GM18511 (cell line): ENCODE data around the gene MOV10.
"Not testable (repeated sequence)": the region's sequence is repeated elsewhere in the genome, so short reads cannot be mapped to it uniquely, and the experiment has no call there.

ENCODE experiments used
- ATAC-seq: cut with Tn5 transposase; IDR thresholded peaks from one replicate; pipeline ENCODE4 v1.9.1; 2021; ENCODE audit warnings: mild to moderate bottlenecking, moderate library complexity; ENCODE audit not compliant: unreplicated experiment

The MOV10 gene

DNA sequence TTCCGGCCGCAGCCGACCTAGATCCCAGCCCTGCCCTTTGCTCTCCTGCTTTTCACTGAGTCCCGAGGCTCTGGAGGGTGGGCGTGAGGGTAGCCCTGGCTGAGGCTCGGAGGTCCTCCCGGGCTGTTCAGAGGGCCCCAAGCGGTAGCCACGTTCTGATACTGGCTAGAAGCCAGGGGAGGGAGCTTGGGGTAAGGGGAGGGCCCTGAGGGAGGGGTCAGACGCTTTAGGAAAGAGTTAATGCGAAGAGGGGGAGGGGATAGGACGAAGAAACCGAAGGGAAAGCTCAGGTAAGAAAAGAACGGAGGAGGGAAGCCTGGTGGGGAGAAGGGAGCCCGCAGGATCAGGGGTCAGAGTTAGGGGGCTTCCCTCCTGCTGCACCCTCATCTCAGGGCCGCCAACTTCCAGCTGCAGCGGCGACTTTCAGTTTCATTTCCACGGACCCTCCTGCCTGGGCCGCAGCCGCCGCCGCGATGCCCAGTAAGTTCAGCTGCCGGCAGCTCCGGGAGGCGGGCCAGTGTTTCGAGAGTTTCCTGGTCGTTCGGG is at the start of gene MOV10:
MOV10 (plus strand) TSS at position 220 of the 546 bp plus-strand sequence; CDS start at position 474, 254 bp downstream.
- ATAC-seq = peak; percentile 82

- ATAC-seq = no peak
Observed at GRCh38 chr1:112625696-112626095, 48.8 kb upstream of the MOV10 start.

DNA sequence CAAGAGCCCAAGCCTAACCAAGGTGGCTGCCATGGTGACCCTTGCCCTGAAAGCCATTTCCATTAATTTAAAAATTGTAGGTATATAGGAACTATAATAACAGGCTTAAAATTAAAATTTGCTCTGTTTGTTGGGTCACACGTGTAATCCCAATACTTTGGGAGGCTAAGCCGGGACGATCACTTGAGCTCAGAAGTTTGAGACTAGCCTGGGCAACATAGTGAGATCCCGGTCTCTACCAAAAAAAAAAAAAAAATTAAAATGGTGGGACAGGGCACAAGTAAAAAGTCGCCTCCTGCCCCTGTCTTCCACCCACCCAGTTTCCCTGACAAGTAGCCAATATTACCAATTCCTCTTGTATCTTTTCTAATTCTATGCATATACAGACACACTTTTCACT is 48.3 kb upstream of the MOV10 start:
- ATAC-seq = no peak

GRCh38 chr1:112626887-112627286 is 47.6 kb upstream of the MOV10 start:
- ATAC-seq = no peak

DNA sequence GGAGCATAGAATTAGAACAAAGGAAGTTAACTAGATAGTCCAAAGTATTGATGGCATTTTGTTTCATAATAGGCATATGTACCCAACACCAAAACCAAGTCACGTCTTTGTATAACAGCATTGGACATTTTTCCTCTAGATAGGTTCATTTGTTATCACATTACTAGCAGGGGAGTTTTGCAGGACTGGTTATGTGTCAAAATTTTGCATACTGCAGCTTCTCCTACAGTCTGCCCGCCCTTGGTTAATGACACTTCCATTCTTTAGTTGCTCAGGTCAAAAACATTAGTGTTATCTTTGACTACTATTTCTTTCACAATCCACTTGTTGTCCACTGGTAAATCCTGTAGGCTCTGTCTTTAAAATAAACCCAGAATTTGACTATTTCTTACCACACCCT is 45.9 kb upstream of the MOV10 start:
- no peak for ATAC-seq

DNA sequence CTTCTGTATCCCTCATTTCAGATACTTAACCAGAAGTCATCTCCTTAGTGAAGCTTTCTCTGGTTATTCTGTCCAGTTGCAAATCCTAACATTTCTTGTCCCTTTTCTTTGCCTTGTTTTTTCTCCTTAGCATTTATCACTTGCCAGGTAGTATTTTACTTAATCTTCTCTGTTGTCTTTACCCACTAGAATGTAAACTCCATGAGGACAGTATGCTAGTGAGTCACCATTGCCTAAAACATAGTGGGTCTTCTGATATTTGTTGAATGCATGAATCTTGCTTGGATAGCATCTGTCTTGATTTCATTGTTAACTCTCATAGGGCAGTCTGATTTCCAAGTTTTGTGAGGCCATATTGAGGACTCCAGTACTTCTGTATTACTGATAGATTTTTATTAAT is 45.2 kb upstream of the MOV10 start:
- ATAC-seq = no peak

DNA sequence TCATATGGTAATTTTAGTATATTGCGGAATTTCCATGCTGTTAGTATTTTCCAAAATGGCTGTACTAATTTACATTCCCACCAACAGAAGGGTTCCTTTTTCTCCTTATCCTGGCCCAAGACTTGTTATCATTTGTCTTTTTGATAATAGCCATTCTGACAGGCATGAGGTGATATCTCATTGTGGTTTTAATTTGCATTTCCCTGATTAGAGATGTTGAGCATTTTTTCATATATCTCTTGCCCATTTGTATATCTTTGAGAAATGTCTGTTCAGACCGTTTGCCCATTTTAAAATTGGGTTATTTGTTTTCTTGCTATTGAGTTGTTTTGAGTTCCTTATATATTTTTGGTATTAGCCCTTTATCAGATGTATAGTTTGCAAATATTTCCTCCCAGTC is 40.8 kb upstream of the MOV10 start:
- no peak for ATAC-seq

DNA sequence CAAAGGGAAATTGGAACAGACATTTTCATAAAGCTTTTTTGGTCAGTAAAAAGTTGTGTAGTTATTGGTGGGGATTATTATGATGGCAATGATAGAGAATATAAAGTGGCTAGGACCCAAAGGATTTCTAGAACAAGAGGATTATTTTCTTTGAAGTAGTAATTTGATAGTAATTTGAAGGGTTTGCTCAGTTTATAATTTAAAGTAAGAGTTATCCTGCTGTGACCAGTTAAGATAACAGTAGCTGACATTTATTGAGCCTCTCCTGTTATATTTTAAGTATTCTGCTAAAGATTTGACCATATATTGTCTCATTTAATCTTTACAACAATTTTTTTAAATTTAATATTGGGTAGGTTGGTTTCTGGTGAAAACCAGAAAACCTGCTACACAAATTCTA is 40.1 kb upstream of the MOV10 start:
- no peak for ATAC-seq

- no peak for ATAC-seq
Observed at GRCh38 chr1:112636056-112636455, 38.4 kb upstream of the MOV10 start.

- ATAC-seq = peak; percentile 65
Observed at GRCh38 chr1:112636597-112637253, 37.7 kb upstream of the MOV10 start.

DNA sequence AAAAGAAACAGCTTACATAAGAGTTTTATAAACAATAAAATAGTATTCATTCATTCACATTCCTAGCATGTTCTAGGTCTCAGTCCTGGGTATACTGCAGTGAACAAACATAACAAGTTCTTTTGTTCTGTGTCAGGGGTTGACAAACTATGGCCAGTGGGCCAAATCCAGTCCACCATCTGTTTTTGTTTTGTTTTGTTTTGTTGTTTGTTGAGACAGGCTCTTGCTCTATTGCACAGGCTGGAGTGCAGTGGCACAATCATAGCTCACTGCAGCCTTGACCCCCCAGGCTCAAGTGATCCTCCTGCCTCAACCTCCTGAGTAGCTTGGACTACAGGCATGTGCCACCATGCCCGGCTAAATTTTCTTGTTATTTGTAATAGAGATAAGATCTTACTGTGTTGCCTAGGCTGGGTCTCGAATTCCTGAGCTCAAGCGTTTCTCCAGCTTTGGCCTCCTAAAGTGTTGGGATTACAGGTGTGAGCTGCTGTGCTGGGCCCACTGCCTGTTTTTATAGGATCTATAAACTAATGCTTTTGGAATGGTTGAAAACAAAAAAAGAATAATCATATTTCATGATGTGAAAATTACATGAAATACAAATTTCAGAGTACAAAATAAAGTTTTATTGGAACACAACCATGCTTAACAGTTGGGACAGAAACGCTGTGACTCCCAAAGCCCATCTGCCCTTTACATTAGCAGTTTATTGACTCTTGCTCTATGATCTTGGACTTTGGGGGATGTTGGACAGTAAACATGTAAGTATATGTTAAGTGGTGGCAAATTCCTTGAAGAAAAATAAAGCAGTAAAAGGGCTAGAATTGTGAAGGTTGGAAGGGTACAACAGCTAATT is 37.0 kb upstream of the MOV10 start:
- no peak for ATAC-seq

- no peak for ATAC-seq
Observed at GRCh38 chr1:112638110-112638428, 36.4 kb upstream of the MOV10 start.

GRCh38 chr1:112640437-112640836 is 34.0 kb upstream of the MOV10 start:
- not testable (repeated sequence) for ATAC-seq

GRCh38 chr1:112643080-112643479 is 31.4 kb upstream of the MOV10 start:
- ATAC-seq = no peak

DNA sequence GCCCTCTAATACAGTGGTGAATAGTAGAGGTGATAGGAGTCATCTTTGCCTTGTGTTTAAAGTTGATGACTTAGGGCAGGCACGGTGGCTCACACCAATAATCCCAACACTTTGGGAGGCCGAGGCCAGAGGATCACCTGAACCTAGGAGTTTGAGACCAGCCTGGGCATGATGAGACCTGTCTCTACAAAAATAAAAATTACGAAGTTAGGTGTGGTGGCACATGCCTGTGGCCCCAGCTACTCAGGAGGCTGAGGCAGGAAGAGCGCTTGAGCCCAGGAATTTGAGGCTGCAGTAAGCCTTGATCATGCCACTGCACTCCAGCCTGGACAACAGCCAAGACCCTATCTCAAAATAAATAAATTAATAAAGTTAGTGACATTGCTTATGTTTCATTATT is 28.2 kb upstream of the MOV10 start:
- no peak for ATAC-seq

DNA sequence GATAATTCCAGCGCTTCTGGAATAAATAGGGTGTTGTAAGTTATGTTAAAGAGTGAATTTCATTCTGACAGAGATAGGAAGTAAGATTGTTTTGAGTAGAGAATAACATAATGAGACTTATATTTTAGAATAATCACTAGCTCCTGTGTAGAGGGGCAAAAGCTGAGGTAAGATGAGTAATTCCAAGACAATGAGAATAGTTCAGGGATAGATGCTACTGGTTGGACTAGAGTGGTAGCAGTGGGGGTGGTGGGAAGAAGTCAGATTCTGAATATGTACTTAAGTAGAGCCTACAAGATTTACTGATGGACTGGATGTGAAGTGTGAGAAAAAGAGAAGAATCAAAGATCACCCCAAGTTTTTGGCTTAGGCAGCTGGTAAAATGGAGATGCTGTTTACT is 23.3 kb upstream of the MOV10 start:
- ATAC-seq = no peak

- ATAC-seq = no peak
Observed at GRCh38 chr1:112665857-112666256, 8.6 kb upstream of the MOV10 start.

GRCh38 chr1:112666946-112667345 is 7.5 kb upstream of the MOV10 start:
- ATAC-seq = no peak

DNA sequence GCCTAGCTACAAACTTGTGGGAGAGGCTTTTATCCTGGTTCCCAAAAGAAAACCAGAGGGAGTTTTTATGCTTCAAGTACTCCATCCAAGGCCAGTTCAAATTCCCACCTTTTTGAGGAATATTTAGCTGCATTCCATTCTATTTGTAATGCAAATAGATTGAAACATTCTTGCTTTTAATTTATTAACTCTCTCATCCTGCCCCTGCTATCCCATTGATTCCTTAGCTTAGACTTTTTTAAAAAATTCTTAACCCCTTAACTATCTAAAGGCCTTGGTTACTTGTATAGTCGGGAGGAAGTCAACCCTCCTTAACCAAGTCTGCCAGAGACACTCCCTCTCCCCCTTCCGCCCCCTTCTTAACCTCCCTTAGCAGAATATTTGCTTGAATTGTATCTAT is 2.5 kb upstream of the MOV10 start:
- ATAC-seq = no peak

GRCh38 chr1:112672842-112673241 is 1.6 kb upstream of the MOV10 start:
- no peak for ATAC-seq

DNA sequence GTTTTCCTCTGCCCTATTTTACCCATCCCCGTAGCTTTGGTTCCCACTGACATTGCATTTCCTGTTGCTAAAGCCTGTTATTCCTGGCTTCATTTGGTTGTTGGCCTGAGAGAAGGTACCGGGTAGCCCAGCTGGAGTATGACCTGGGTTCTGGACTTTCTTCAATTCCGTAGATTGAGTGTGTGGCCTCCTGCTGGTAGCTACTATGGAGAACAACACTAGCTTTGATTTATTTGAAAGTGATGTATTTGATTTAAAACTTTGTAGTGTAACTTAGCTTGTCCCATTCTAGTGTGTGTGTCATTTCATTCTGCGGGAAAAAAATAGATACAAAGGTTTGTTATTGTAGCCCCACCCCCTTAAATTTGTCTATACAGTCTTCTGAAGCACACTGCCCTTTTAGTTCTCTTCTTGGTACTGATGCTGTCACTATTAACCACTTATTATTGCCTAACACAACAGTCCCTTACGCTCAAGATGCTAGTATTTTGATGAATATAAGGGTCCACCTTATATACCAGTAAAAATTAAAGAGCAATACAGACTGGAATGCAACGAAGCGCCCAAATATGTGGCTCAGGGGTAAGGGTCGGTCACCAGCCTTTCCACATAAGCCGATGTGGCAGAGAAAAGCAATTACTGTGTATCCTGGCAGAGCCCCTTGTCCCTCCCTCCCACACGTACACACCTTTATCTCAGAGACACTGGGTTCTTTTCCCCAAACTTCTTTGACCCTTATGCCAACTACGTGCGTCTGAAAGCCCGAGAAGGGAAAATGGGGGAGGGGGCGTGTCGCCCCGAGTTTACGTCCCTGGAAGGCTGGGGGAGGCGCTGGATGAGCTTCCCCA is 643 bp upstream of the MOV10 start:
- no peak for ATAC-seq
